Chondrocyte (in vitro differentiated cells): ENCODE data around the gene DOCK3. TPM values are rescaled to one million over a fixed set of nuclear protein-coding genes. Genes with fewer than 3 reads are reported as not detected.
A peak's percentile ranks its signal among the peaks of the same experiment; 100 is the strongest.

Source experiments
- DNase-seq: peaks from one replicate; pipeline ENCODE4 v3.0.0; 2021; ENCODE audit warnings: mixed read lengths, low spot score
- H3K27ac Mint-ChIP-seq: one replicate; pipeline ENCODE4 v1.8.0; 2021; ENCODE audit warnings: mild to moderate bottlenecking, moderate library complexity, mixed read lengths; ENCODE audit not compliant: unreplicated experiment
- H3K27me3 Mint-ChIP-seq: 2 replicates; pipeline ENCODE4 v1.8.0; 2021; ENCODE audit warnings: low read depth, mixed read lengths
- H3K36me3 Mint-ChIP-seq: 2 replicates; pipeline ENCODE4 v1.8.0; 2021; ENCODE audit warnings: low read depth, mixed read lengths
- H3K4me1 Mint-ChIP-seq: 2 replicates; pipeline ENCODE4 v1.8.0; 2021; ENCODE audit warnings: low read depth, mild to moderate bottlenecking, mixed read lengths
- H3K4me3 Mint-ChIP-seq: one replicate; pipeline ENCODE4 v1.8.0; 2021; ENCODE audit warnings: mild to moderate bottlenecking, moderate library complexity, mixed read lengths; ENCODE audit not compliant: unreplicated experiment
- H3K9me3 Mint-ChIP-seq: 2 replicates; pipeline ENCODE4 v1.8.0; 2021; ENCODE audit warnings: low read depth, mixed read lengths
- total RNA-seq: library from RNA; stranded (reverse); gene quantifications from 3 replicates; pipeline ENCODE4 v1.2.1, GENCODE V29; 2021
- TF ChIP-seq, protein P1 (sequence below): fragments of 200-600 bp; sonication (generic); IDR thresholded peaks from 2 replicates; pipeline ENCODE4 v1.5.0; 2021; ENCODE audit warnings: antibody characterized with exemption, mild to moderate bottlenecking, moderate library complexity

The DOCK3 gene
- total RNA-seq, 1 donor from 2014 or later: 0.25 TPM

DNA sequence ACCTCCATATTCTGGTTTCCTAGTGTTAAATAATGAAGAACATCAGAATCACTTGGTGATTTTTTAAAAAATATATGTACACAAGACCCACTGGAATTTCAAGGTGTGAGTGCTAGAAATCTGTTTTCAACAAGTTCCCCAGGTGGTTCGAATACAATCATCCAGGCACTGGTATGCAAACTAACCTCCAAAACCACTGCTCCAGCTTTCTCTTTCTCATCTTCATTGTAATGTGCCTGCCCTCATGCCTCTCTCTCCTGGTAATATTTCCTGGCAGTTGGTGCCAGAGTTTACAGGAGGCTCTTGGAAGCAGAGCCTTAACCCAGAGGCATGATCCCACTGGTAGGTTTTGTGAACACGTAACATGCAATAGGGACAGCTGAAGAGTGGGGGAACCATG is 547.2 kb downstream of the DOCK3 start:
- Mint-ChIP-seq H3K9me3 (no peaks in the 10 kb centered on the region), H3K27me3 (peaks cover 13% of the 10 kb centered on the region), H3K4me1 (no peaks in the 10 kb centered on the region), H3K4me3 (no peak overlapping the region), H3K36me3 (no peaks in the 10 kb centered on the region), H3K27ac (no peak overlapping the region)
- TF ChIP-seq, protein P1, sequence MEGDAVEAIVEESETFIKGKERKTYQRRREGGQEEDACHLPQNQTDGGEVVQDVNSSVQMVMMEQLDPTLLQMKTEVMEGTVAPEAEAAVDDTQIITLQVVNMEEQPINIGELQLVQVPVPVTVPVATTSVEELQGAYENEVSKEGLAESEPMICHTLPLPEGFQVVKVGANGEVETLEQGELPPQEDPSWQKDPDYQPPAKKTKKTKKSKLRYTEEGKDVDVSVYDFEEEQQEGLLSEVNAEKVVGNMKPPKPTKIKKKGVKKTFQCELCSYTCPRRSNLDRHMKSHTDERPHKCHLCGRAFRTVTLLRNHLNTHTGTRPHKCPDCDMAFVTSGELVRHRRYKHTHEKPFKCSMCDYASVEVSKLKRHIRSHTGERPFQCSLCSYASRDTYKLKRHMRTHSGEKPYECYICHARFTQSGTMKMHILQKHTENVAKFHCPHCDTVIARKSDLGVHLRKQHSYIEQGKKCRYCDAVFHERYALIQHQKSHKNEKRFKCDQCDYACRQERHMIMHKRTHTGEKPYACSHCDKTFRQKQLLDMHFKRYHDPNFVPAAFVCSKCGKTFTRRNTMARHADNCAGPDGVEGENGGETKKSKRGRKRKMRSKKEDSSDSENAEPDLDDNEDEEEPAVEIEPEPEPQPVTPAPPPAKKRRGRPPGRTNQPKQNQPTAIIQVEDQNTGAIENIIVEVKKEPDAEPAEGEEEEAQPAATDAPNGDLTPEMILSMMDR: no peak
- no peak for DNase-seq

DNA sequence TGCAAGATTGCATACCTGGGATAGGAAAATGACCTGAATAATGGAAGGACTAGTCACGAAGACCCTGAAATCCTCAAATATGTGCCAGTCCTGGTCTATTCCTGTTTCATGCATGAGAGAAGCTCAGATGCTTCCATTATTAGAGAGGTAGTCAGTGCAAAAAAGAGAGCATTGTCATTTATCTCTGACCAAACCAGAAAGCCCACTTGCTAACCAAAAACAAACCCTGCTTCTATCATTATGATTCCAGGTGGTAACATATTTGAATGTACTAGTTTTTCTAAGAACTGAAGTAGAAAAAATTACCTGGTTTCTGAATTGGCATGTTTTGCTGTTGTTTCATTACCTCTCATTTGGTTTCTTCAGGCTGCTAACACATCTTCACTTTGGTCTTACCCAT is 549.6 kb downstream of the DOCK3 start:
- no peak overlapping the region for H3K4me3 Mint-ChIP-seq
- TF ChIP-seq, protein P1: no peak

DNA sequence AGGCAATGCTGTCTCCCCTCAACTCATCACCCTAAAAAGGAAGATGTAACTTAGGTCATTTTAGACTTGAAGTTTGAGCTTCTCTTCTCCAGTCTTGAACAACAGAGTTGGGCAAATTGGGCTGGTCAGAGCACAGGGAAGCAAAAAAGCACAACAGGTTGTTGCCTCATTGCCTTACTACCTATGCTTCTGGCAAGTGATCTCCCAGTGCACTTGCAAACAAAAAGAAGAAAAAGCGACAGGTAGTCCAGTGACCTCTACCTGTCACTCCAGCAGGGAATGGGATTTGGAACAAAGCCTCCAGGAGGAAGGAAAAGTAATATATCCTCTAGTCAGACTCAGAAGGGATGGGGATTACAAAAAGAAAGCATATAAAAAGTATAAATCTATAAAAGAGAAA is 550.1 kb downstream of the DOCK3 start:
- DNase-seq: no peak
- Mint-ChIP-seq H3K9me3 (no peaks in the 10 kb centered on the region), H3K27me3 (peaks cover 11% of the 10 kb centered on the region), H3K27ac (no peak overlapping the region), H3K4me3 (no peak overlapping the region), H3K36me3 (no peaks in the 10 kb centered on the region), H3K4me1 (no peaks in the 10 kb centered on the region)
- TF ChIP-seq, protein P1: no peak

More for the DNA sequence above, 549.6 kb downstream of the DOCK3 start:
- H3K36me3 Mint-ChIP-seq: no peaks in the 10 kb centered on the region
- H3K4me1 Mint-ChIP-seq: no peaks in the 10 kb centered on the region
- no peak overlapping the region for H3K27ac Mint-ChIP-seq
- DNase-seq: no peak
- H3K27me3 Mint-ChIP-seq: peaks cover 11% of the 10 kb centered on the region
- no peaks in the 10 kb centered on the region for H3K9me3 Mint-ChIP-seq

DNA sequence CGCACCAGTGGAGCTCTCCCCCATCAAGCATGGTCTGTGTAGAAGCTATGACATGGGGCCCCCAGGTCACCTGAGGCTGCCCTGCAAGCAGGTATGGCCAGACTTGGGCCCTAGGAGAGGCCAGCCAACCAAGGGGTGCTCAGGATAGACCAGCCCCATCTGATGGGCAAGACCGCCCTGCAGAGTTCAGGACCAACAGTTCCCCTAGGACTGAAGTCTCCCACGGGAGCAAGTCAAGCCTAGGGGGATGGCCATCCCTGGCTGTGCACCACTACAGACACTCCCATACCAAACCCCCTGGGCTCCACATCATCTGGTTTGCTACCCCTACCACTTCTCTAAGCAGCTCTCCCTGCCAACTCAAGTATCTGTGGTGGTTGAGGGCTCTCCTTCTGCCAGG is 568.2 kb downstream of the DOCK3 start:
- Mint-ChIP-seq H3K4me3 (no peak overlapping the region), H3K36me3 (no peaks in the 10 kb centered on the region), H3K27me3 (peaks cover 9% of the 10 kb centered on the region), H3K4me1 (no peaks in the 10 kb centered on the region), H3K9me3 (peaks cover 13% of the 10 kb centered on the region), H3K27ac (no peak overlapping the region)
- TF ChIP-seq, protein P1: no peak
- peak; percentile 59 for DNase-seq

DNA sequence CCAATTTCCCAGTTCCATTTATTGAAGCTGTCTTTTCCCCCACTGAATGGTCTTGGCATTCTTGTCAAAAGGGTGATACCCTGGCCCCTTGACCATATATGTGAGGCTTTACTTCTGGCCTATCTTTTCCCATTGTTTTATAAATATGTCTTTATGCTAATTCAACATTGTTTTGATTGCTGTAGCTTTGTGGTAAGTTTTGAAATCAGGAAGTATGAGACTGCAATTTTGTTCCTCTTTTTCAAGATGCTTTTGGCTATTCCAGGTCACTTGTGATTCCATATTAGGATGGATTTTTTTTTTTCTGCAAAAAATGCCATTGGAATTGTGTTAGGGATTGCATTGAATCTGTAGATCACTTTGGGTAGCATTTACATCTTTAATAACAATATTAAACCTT is 569.2 kb downstream of the DOCK3 start:
- H3K4me3 Mint-ChIP-seq: no peak overlapping the region
- H3K36me3 Mint-ChIP-seq: no peaks in the 10 kb centered on the region
- H3K4me1 Mint-ChIP-seq: no peaks in the 10 kb centered on the region
- TF ChIP-seq, protein P1: no peak
- H3K27ac Mint-ChIP-seq: no peak overlapping the region
- no peak for DNase-seq
- H3K27me3 Mint-ChIP-seq: peaks cover 9% of the 10 kb centered on the region
- H3K9me3 Mint-ChIP-seq: peaks cover 11% of the 10 kb centered on the region
